H1 (cell line): ENCODE data around the gene GNAO1. TPM values are rescaled to one million over a fixed set of nuclear protein-coding genes. Genes with fewer than 3 reads are reported as not detected.
A peak's percentile ranks its signal among the peaks of the same experiment; 100 is the strongest.

ENCODE experiments used
- CTCF ChIA-PET: fragments of 300-600 bp; sonication (Branson Sonifier 250); formaldehyde crosslinking; loops from one replicate; lab custom pipeline; 2021; ENCODE audit not compliant: partially characterized antibody; lab: Charles Lee
- POLR2A ChIA-PET: fragments of 300-600 bp; sonication (Branson Sonifier 250); formaldehyde crosslinking; loops from one replicate; lab custom pipeline; 2021; ENCODE audit warnings: inconsistent platforms; ENCODE audit not compliant: partially characterized antibody; lab: Charles Lee
- DNase-seq, 2 experiments: peaks; one replicate each; pipeline versions ENCODE4 v3.0.0 to v3.0.0-alpha.2; 2010 to 2022; ENCODE audit warnings: low spot score in 2 of 2, low read depth in 1 of 2, mixed read lengths in 1 of 2
- FAIRE-seq: peaks from 2 replicates; lab custom pipeline; 2011; peaks lifted over from hg19 to GRCh38; lab: Jason Lieb, UNC
- H2AFZ ChIP-seq: 2 replicates; pipeline ENCODE4 v1.8.1; 2012; ENCODE audit warnings: low read length, inconsistent platforms
- H2AK5ac ChIP-seq: 2 replicates; pipeline ENCODE4 v1.6.1; 2013; ENCODE audit warnings: low read depth, low read length
- H2BK120ac ChIP-seq: replicated peaks from 2 replicates; pipeline ENCODE3; 2013; ENCODE audit warnings: low read depth, low read length, inconsistent platforms
- H2BK12ac ChIP-seq: 2 replicates; pipeline ENCODE4 v1.6.1; 2013; ENCODE audit warnings: low read depth, low read length
- H2BK15ac ChIP-seq: 2 replicates; pipeline ENCODE4 v1.6.1; 2013; ENCODE audit warnings: low read length
- H2BK20ac ChIP-seq: 2 replicates; pipeline ENCODE4 v1.6.1; 2013; ENCODE audit warnings: low read length
- H2BK5ac ChIP-seq: 2 replicates; pipeline ENCODE4 v1.6.1; 2013; ENCODE audit warnings: low read depth, low read length
- H3K14ac ChIP-seq: 2 replicates; pipeline ENCODE4 v1.6.1; 2013; ENCODE audit warnings: inconsistent platforms; ENCODE audit not compliant: insufficient read length
- H3K18ac ChIP-seq: 2 replicates; pipeline ENCODE4 v1.6.1; 2013; ENCODE audit warnings: low read length; ENCODE audit errors: extremely low read depth
- H3K23ac ChIP-seq: 2 replicates; pipeline ENCODE4 v1.6.1; 2013; ENCODE audit warnings: inconsistent platforms; ENCODE audit not compliant: insufficient read length
- H3K23me2 ChIP-seq: 2 replicates; pipeline ENCODE4 v1.6.1; 2013; ENCODE audit warnings: low read depth, low read length
- H3K27ac ChIP-seq: 2 replicates; pipeline ENCODE4 v1.6.1; 2011; ENCODE audit warnings: low read depth, low read length, inconsistent platforms
- H3K27me3 ChIP-seq, 4 experiments: replicated peaks in 1 of 4; 1 replicate in 1 of 4; 2 replicates in 3 of 4; pipeline versions ENCODE4 v1.6.1 to v1.8.1; 2011 to 2013; ENCODE audit warnings: low read length in 3 of 4, mild to moderate bottlenecking in 3 of 4, inconsistent platforms in 2 of 4, mixed read lengths in 2 of 4, moderate library complexity in 1 of 4; ENCODE audit not compliant: control insufficient read depth in 3 of 4, insufficient read depth in 3 of 4; ENCODE audit errors: extremely low read depth in 1 of 4
- H3K36me3 ChIP-seq, 4 experiments: 2 replicates each; pipeline versions ENCODE4 v1.6.1 to v1.8.1; 2011 to 2013; ENCODE audit warnings: mild to moderate bottlenecking in 4 of 4, low read length in 3 of 4, moderate library complexity in 2 of 4, control low read depth in 1 of 4, inconsistent platforms in 1 of 4; ENCODE audit not compliant: insufficient read depth in 4 of 4, control insufficient read depth in 2 of 4
- H3K4ac ChIP-seq: replicated peaks from 2 replicates; pipeline ENCODE3; 2013; ENCODE audit warnings: low read length, low read depth, mixed read lengths, inconsistent platforms; ENCODE audit not compliant: insufficient read length
- H3K4me1 ChIP-seq, 4 experiments: replicated peaks in 1 of 4; 1 replicate in 1 of 4; 2 replicates in 3 of 4; pipeline versions ENCODE4 v1.6.1 to v1.8.1; 2011 to 2013; ENCODE audit warnings: low read length in 3 of 4, inconsistent platforms in 2 of 4, mixed read lengths in 1 of 4; ENCODE audit not compliant: insufficient read depth in 4 of 4, control insufficient read depth in 3 of 4
- H3K4me2 ChIP-seq, 2 experiments: 2 replicates each; pipeline versions ENCODE4 v1.6.1 to v1.8.1; 2011 to 2013; ENCODE audit warnings: low read depth in 2 of 2, low read length in 2 of 2, control low read depth in 1 of 2, inconsistent platforms in 1 of 2, mild to moderate bottlenecking in 1 of 2; ENCODE audit not compliant: insufficient read depth in 1 of 2
- H3K4me3 ChIP-seq, 4 experiments: fragments of 200-600, 300-600 bp in 1 of 4; sonication (generic), shearing (Covaris generic), sonication (Bioruptor Twin) in 1 of 4; 2 replicates each; pipeline versions ENCODE4 v1.5.1 to v1.8.1; 2011 to 2016; ENCODE audit warnings: low read length in 4 of 4, low read depth in 3 of 4, control low read depth in 2 of 4, inconsistent platforms in 2 of 4, mild to moderate bottlenecking in 2 of 4, mixed read lengths in 1 of 4, moderate library complexity in 1 of 4; ENCODE audit not compliant: insufficient read depth in 2 of 4; ENCODE audit errors: extremely low read depth in 1 of 4
- H3K56ac ChIP-seq: replicated peaks from 2 replicates; pipeline ENCODE3; 2013; ENCODE audit warnings: low read depth, mild to moderate bottlenecking, mixed read lengths, low read length, inconsistent platforms; ENCODE audit not compliant: insufficient read length
- H3K79me1 ChIP-seq: 2 replicates; pipeline ENCODE4 v1.6.1; 2013; ENCODE audit warnings: low read depth, low read length, control low read depth
- H3K79me2 ChIP-seq, 2 experiments: 2 replicates each; pipeline versions ENCODE4 v1.6.1 to v1.8.1; 2012 to 2013; ENCODE audit warnings: low read length in 2 of 2, mild to moderate bottlenecking in 2 of 2, inconsistent platforms in 1 of 2; ENCODE audit not compliant: insufficient read depth in 2 of 2, control insufficient read depth in 1 of 2
- H3K9ac ChIP-seq, 4 experiments: replicated peaks in 1 of 4; 1 replicate in 1 of 4; 2 replicates in 3 of 4; pipeline versions ENCODE4 v1.6.1 to v1.8.1; 2011 to 2013; ENCODE audit warnings: low read depth in 3 of 4, low read length in 3 of 4, control low read depth in 2 of 4, mild to moderate bottlenecking in 2 of 4, moderate library complexity in 2 of 4, inconsistent platforms in 1 of 4; ENCODE audit errors: extremely low read depth in 1 of 4
- H3K9me3 ChIP-seq, 2 experiments: 2 replicates each; pipeline versions ENCODE4 v1.6.1 to v1.8.1; 2012 to 2013; ENCODE audit warnings: mild to moderate bottlenecking in 2 of 2, moderate library complexity in 2 of 2, control low read depth in 1 of 2, inconsistent platforms in 1 of 2, low read depth in 1 of 2, low read length in 1 of 2, mixed read lengths in 1 of 2; ENCODE audit not compliant: insufficient read depth in 2 of 2
- H4K20me1 ChIP-seq, 2 experiments: replicated peaks in 1 of 2; 2 replicates each; pipeline versions ENCODE3 to v1.8.1; 2011 to 2013; ENCODE audit warnings: inconsistent platforms in 2 of 2, low read length in 2 of 2, mild to moderate bottlenecking in 1 of 2; ENCODE audit not compliant: insufficient read depth in 2 of 2, control insufficient read depth in 1 of 2
- H4K5ac ChIP-seq: 2 replicates; pipeline ENCODE4 v1.6.1; 2013; ENCODE audit warnings: low read length, low read depth, mixed read lengths, inconsistent platforms; ENCODE audit not compliant: insufficient read length
- H4K8ac ChIP-seq: 2 replicates; pipeline ENCODE4 v1.8.0; 2013; ENCODE audit warnings: mild to moderate bottlenecking, moderate library complexity, low read length, inconsistent platforms; ENCODE audit not compliant: insufficient read depth; ENCODE audit errors: extremely low read depth
- H4K91ac ChIP-seq: replicated peaks from 2 replicates; pipeline ENCODE3; 2013; ENCODE audit warnings: low read length, mixed read lengths, inconsistent platforms; ENCODE audit not compliant: insufficient read length
- CBX5 ChIP-seq: fragments of 300-800, 300-1000 bp; sonication (generic); IDR thresholded peaks from 2 replicates; pipeline ENCODE4 v1.7.1; 2016; ENCODE audit warnings: antibody characterized with exemption, low read length, low read depth
- CEBPB ChIP-seq: IDR thresholded peaks from 2 replicates; pipeline ENCODE4 v1.6.1; 2012; ENCODE audit warnings: low read depth, low read length
- KDM1A ChIP-seq: fragments of 200-600, 300-600 bp; sonication (generic); IDR thresholded peaks from 2 replicates; pipeline ENCODE4 v1.7.1; 2016; ENCODE audit warnings: mild to moderate bottlenecking, low read length, borderline replicate concordance
- polyA plus RNA-seq, 7 experiments: library from polyadenylated mRNA; depleted of rRNA in 3 of 7; stranded (reverse) in 5 of 7; unstranded in 2 of 7; fragments of >200 nt in 5 of 7; fragments of 200-250 nt in 2 of 7; gene quantifications; 1 replicate in 5 of 7; 2 replicates in 1 of 7; 4 replicates in 1 of 7; pipeline versions ENCODE4 v1.2.1 to v1.2.3, GENCODE V29; 2011 to 2013; ENCODE audit warnings: missing spikeins in 2 of 7, mixed read lengths in 2 of 7
- total RNA-seq: library from RNA; stranded (reverse); fragmentation: NEBNext Ultra II Directional; extraction: Animal tissue kit (Norgen Biotek cat#: 25700); gene quantifications from 2 replicates; pipeline ENCODE4 v1.2.1, GENCODE V29; 2021

The GNAO1 gene
- total and polyA plus RNA-seq, 2 of the 8 experiments (the other 6 are each of a cell fraction or from before 2014, with no cell fraction given) = 6.7 to 34.4 TPM

GRCh38 chr16:56198006-56198754 lies 6.9 kb downstream of the GNAO1 start:
- peaks cover 17 to 28% (median 19%) of the 10 kb centered on the region in 4 experiments for H3K4me1 ChIP-seq
- H4K8ac ChIP-seq = no peak overlapping the region
- no peak overlapping the region; the same call in 1 of the 2 replicates for H3K18ac ChIP-seq
- TF ChIP-seq KDM1A (peak; percentile 69; the same call in 1 of the 2 replicates), CEBPB (peak; percentile 86), CBX5 (no peak)
- no peak overlapping the region; the same call in 1 of the 2 replicates for H2BK12ac ChIP-seq
- peak overlapping the region in 1 of 4 experiments; percentile 20; a peak in 1 of 8 replicates for H3K4me3 ChIP-seq
- H3K36me3 ChIP-seq = no peaks in the 10 kb centered on the region
- peaks cover under 1% of the 10 kb centered on the region; the same call in 1 of the 2 replicates for H3K23me2 ChIP-seq
- H2AK5ac ChIP-seq = no peak overlapping the region
- peaks cover 3 to 4% of the 10 kb centered on the region in 2 experiments for H4K20me1 ChIP-seq
- ChIA-PET CTCF (interaction anchor here (2.2 to 3.3 kb wide), 4 partner anchors 17 to 113 kb away, joined by 5 to 11 read pairs (median 7); no protein-coding TSS in a partner anchor), POLR2A (interaction anchor here (1.1 kb wide), 1 partner anchor 11 kb away, joined by 4 read pairs; no protein-coding TSS in a partner anchor)
- peaks cover 0 to 30% of the 10 kb centered on the region in 2 experiments; a peak in 3 of 4 replicates for H3K79me2 ChIP-seq
- H2BK15ac ChIP-seq = no peak overlapping the region
- peaks cover 0 to 7% (median 3%) of the 10 kb centered on the region in 4 experiments; a peak in 3 of 7 replicates for H3K27me3 ChIP-seq
- no peaks in the 10 kb centered on the region for H3K9me3 ChIP-seq
- peak overlapping the region; percentile 57 for H4K5ac ChIP-seq
- FAIRE-seq (no peak), DNase-seq (no peak)
- H3K56ac ChIP-seq = no peak overlapping the region
- H3K23ac ChIP-seq = no peak overlapping the region
- H2BK5ac ChIP-seq = no peak overlapping the region
- peaks cover 3% of the 10 kb centered on the region; the same call in 1 of the 2 replicates for H3K79me1 ChIP-seq
- H3K4ac ChIP-seq = no peak overlapping the region
- H3K4me2 ChIP-seq = peak overlapping the region; percentile 46 to 79; a peak in 3 of 4 replicates
- no peak overlapping the region for H3K9ac ChIP-seq
- H3K14ac ChIP-seq = no peak overlapping the region
- no peak overlapping the region for H2BK20ac ChIP-seq
- no peak overlapping the region for H2AFZ ChIP-seq
- no peak overlapping the region for H2BK120ac ChIP-seq
- no peak overlapping the region for H3K27ac ChIP-seq
- no peak overlapping the region for H4K91ac ChIP-seq
